ENCODE data around the gene GRIN2C. TPM values are rescaled to one million over a fixed set of nuclear protein-coding genes. Genes with fewer than 3 reads are reported as not detected.

Gene GRIN2C
- total and polyA plus RNA-seq, 4 donors, result 0.03 to 1.6 (median 0.19) TPM; not detected in 1

DNA sequence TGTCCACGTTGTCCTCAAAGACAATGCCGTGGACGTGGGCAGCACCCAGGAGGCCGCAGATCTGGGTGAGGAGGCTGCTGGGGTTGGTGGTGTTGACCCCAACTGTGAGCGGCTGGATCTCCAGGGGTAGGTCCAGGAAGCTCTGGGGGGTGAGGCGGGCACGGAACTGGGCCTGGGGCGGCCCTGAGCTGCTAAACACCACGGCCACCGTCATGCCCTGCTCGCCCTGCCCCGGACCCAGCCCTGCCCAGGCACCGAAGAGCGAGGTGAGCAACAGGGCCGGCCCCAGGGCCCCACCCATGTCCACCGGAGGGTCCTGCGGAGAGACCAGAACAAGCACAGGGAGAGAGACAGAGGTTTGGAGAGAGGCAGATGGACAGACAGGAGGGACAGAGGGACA lies 4.9 kb downstream of the GRIN2C start:
- Histone ChIP-seq H3K27ac (ENCODE audit: low read depth in 1 of 2, low read length in 2 of 2) (no peak overlapping the region), H3K9me3 (ENCODE audit: control insufficient read depth, low read length) (no peaks in the 10 kb centered on the region), H3K36me3 (ENCODE audit: control insufficient read depth in 1 of 2, insufficient read depth in 2 of 2, low read length in 1 of 2) (no peaks in the 10 kb centered on the region), H3K4me1 (ENCODE audit: control insufficient read depth in 1 of 2, insufficient read depth in 2 of 2, low read length in 2 of 2) (no peaks in the 10 kb centered on the region), H3K4me3 (ENCODE audit: low read length in 2 of 2) (no peak overlapping the region), H3K27me3 (ENCODE audit: control insufficient read depth in 1 of 2, insufficient read depth in 2 of 2, low read length in 1 of 2) (no peaks in the 10 kb centered on the region)
- WGBS, 2 donors, result 88 to 94% methylated on average over 17 of the region's 17 CpGs
- intact Hi-C loops (cut with DNase I), result no loop called here
- no peak for ATAC-seq (ENCODE audit: low FRiP score)
- no peak for DNase-seq

- ATAC-seq (ENCODE audit: low FRiP score) (no peak), DNase-seq (no peak)
- intact Hi-C loops (cut with DNase I), result no loop called here
- 81 to 85% methylated on average over 8 of the region's 8 CpGs for WGBS, 2 donors
- Histone ChIP-seq H3K36me3 (ENCODE audit: control insufficient read depth in 1 of 2, insufficient read depth in 2 of 2, low read length in 1 of 2) (no peaks in the 10 kb centered on the region), H3K27ac (ENCODE audit: low read depth in 1 of 2, low read length in 2 of 2) (no peak overlapping the region), H3K4me3 (ENCODE audit: low read length in 2 of 2) (no peak overlapping the region), H3K27me3 (ENCODE audit: control insufficient read depth in 1 of 2, insufficient read depth in 2 of 2, low read length in 1 of 2) (no peaks in the 10 kb centered on the region), H3K9me3 (ENCODE audit: control insufficient read depth, low read length) (no peaks in the 10 kb centered on the region), H3K4me1 (ENCODE audit: control insufficient read depth in 1 of 2, insufficient read depth in 2 of 2, low read length in 2 of 2) (no peaks in the 10 kb centered on the region)
Observed at GRCh38 chr17:74853669-74854068, 6.0 kb downstream of the GRIN2C start.

DNA sequence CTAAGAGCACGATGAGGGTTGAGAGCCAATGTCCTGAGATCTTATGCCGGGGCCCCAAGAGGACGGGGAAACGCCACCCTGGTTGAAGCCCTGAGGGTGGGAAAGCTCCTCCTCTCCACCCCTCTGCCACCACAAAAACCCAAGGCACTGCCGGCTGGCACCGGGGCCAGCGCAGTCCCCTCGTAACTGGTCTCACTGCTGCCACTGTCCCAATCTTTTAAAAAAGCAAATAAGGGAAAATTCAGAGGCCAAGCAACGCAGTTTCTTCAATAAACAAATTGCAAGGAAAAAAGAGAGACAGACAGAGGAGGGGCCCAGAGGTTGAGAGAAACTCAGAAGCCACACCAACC lies 6.7 kb downstream of the GRIN2C start:
- ATAC-seq (ENCODE audit: low FRiP score) (no peak), DNase-seq (no peak)
- H3K4me1 ChIP-seq (ENCODE audit: control insufficient read depth in 1 of 2, insufficient read depth in 2 of 2, low read length in 2 of 2), result no peaks in the 10 kb centered on the region
- WGBS, 2 donors, result 8 to 10% methylated on average over 9 of the region's 9 CpGs
- intact Hi-C loops (cut with DNase I), result no loop called here
- no peaks in the 10 kb centered on the region for H3K36me3 ChIP-seq (ENCODE audit: control insufficient read depth in 1 of 2, insufficient read depth in 2 of 2, low read length in 1 of 2)
- no peak overlapping the region for H3K4me3 ChIP-seq (ENCODE audit: low read length in 2 of 2)
- H3K27me3 ChIP-seq (ENCODE audit: control insufficient read depth in 1 of 2, insufficient read depth in 2 of 2, low read length in 1 of 2), result no peaks in the 10 kb centered on the region
- no peaks in the 10 kb centered on the region for H3K9me3 ChIP-seq (ENCODE audit: control insufficient read depth, low read length)
- H3K27ac ChIP-seq (ENCODE audit: low read depth in 1 of 2, low read length in 2 of 2), result no peak overlapping the region

GRCh38 chr17:74852237-74853047 lies 7.2 kb downstream of the GRIN2C start:
- Histone ChIP-seq H3K9me3 (ENCODE audit: control insufficient read depth, low read length) (no peaks in the 10 kb centered on the region), H3K4me3 (ENCODE audit: low read length in 2 of 2) (no peak overlapping the region), H3K27me3 (ENCODE audit: control insufficient read depth in 1 of 2, insufficient read depth in 2 of 2, low read length in 1 of 2) (no peaks in the 10 kb centered on the region), H3K36me3 (ENCODE audit: control insufficient read depth in 1 of 2, insufficient read depth in 2 of 2, low read length in 1 of 2) (no peaks in the 10 kb centered on the region), H3K27ac (ENCODE audit: low read depth in 1 of 2, low read length in 2 of 2) (no peak overlapping the region), H3K4me1 (ENCODE audit: control insufficient read depth in 1 of 2, insufficient read depth in 2 of 2, low read length in 2 of 2) (no peaks in the 10 kb centered on the region)
- intact Hi-C loops (cut with DNase I), result no loop called here
- ATAC-seq (ENCODE audit: low FRiP score) (no peak), DNase-seq (no peak)
- WGBS, 2 donors, result 9% methylated on average over 75 to 76 of the region's 76 CpGs

DNA sequence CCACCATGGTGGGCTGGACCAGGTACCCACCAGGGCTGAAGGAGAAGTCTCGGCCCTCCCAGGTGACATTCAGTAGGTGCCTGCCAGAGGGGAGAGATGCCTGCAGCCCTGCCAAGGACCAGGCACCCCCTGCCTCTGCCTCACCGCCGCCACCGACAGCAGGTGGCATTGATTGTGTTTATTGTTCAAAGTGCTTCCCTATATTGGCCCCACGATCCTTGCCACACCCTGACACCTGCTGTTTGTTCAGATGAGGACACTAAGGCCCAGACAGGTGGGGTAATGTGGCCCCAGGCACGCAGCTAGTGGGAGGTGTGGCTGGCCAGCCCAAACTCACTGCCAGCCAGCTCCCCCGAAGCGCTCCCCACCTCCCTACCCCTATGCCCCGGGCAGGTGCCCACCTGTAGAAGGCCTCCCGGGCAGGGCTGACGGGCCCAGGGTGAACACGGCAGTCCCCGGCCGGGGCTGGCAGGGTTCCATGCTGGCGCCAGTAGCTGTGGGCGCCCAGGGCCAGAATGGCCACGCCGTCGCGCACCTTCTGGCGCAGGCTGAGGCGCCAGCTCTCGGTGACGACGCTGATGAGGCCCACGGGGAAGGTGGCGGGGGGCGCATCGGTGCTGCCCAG lies 8.0 kb downstream of the GRIN2C start:
- WGBS, 2 donors, result 55 to 61% methylated on average over 29 of the region's 29 CpGs
- Histone ChIP-seq H3K27ac (ENCODE audit: low read depth in 1 of 2, low read length in 2 of 2) (no peak overlapping the region), H3K4me1 (ENCODE audit: control insufficient read depth in 1 of 2, insufficient read depth in 2 of 2, low read length in 2 of 2) (no peaks in the 10 kb centered on the region), H3K36me3 (ENCODE audit: control insufficient read depth in 1 of 2, insufficient read depth in 2 of 2, low read length in 1 of 2) (no peaks in the 10 kb centered on the region), H3K27me3 (ENCODE audit: control insufficient read depth in 1 of 2, insufficient read depth in 2 of 2, low read length in 1 of 2) (no peaks in the 10 kb centered on the region), H3K9me3 (ENCODE audit: control insufficient read depth, low read length) (no peaks in the 10 kb centered on the region), H3K4me3 (ENCODE audit: low read length in 2 of 2) (no peak overlapping the region)
- no peak for DNase-seq
- intact Hi-C loops (cut with DNase I), result no loop called here
- no peak for ATAC-seq (ENCODE audit: low FRiP score)

DNA sequence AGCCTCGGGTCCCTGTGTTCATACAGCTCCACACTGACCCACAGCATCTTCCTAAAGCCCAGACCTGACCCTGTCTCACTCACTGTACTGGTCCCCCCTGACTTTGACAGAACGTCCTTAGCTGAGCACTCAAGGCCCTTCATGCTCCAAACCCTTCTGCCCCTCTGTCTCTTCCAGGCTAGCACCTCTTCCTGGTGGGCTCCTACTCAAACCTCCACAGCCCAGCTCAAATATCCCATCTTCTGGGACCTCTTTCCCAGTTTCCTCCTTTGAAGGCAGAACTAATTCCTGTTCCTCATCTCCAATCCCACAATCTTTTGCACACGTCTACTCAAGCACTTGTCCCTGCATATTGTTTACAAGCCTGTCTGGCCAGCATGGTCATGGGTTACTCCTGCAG lies 8.8 kb downstream of the GRIN2C start:
- Histone ChIP-seq H3K27me3 (ENCODE audit: control insufficient read depth in 1 of 2, insufficient read depth in 2 of 2, low read length in 1 of 2) (no peaks in the 10 kb centered on the region), H3K36me3 (ENCODE audit: control insufficient read depth in 1 of 2, insufficient read depth in 2 of 2, low read length in 1 of 2) (no peaks in the 10 kb centered on the region), H3K4me1 (ENCODE audit: control insufficient read depth in 1 of 2, insufficient read depth in 2 of 2, low read length in 2 of 2) (no peaks in the 10 kb centered on the region), H3K27ac (ENCODE audit: low read depth in 1 of 2, low read length in 2 of 2) (no peak overlapping the region), H3K9me3 (ENCODE audit: control insufficient read depth, low read length) (no peaks in the 10 kb centered on the region), H3K4me3 (ENCODE audit: low read length in 2 of 2) (no peak overlapping the region)
- ATAC-seq (ENCODE audit: low FRiP score) (no peak), DNase-seq (no peak)
- 54 to 62% methylated on average over 3 of the region's 3 CpGs for WGBS, 2 donors
- intact Hi-C loops (cut with DNase I), result no loop called here

GRCh38 chr17:74850310-74850709 lies 9.4 kb downstream of the GRIN2C start:
- Histone ChIP-seq H3K27me3 (ENCODE audit: control insufficient read depth in 1 of 2, insufficient read depth in 2 of 2, low read length in 1 of 2) (no peaks in the 10 kb centered on the region), H3K36me3 (ENCODE audit: control insufficient read depth in 1 of 2, insufficient read depth in 2 of 2, low read length in 1 of 2) (no peaks in the 10 kb centered on the region), H3K4me1 (ENCODE audit: control insufficient read depth in 1 of 2, insufficient read depth in 2 of 2, low read length in 2 of 2) (no peaks in the 10 kb centered on the region), H3K4me3 (ENCODE audit: low read length in 2 of 2) (no peak overlapping the region), H3K27ac (ENCODE audit: low read depth in 1 of 2, low read length in 2 of 2) (no peak overlapping the region), H3K9me3 (ENCODE audit: control insufficient read depth, low read length) (no peaks in the 10 kb centered on the region)
- 82 to 84% methylated on average over 17 of the region's 17 CpGs for WGBS, 2 donors
- intact Hi-C loops (cut with DNase I), result no loop called here
- DNase-seq (no peak), ATAC-seq (ENCODE audit: low FRiP score) (no peak)

DNA sequence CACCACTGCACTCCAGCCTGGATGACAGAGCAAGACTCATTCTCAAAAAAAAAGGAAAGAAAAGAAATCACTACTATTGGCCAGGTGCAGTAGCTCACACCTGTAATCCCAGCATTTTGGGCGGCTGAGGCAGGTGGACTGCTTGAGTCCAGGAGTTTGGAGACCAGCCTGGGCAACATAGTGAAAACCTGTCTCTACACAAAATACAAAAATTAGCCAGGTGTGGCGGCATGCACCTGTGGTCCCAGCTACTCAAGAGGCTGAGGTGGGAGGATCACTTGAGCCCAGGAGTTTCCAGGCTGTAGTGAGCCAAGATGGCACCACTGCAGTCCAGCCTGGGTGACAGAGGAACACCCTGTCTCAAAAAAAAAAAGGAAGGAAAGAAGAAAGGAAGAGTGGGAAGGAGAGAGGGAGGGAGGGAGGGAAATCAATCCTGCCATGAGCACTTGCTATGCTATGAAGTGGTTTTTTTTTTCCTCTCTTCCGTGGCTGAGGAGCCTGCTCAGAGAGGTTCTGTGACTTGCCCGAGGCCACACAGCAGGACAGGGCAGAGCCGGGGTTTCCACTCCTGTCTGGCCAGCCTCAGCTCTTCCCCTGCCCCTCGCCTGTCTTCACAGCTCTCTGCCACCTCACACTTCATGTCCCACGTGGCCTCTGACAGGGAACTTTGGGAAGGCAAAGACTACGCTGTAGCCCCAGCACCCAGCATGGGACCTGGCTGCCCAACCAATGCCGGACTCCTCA lies 10.9 kb downstream of the GRIN2C start:
- Histone ChIP-seq H3K4me1 (ENCODE audit: control insufficient read depth in 1 of 2, insufficient read depth in 2 of 2, low read length in 2 of 2) (no peaks in the 10 kb centered on the region), H3K36me3 (ENCODE audit: control insufficient read depth in 1 of 2, insufficient read depth in 2 of 2, low read length in 1 of 2) (no peaks in the 10 kb centered on the region), H3K4me3 (ENCODE audit: low read length in 2 of 2) (no peak overlapping the region), H3K9me3 (ENCODE audit: control insufficient read depth, low read length) (no peaks in the 10 kb centered on the region), H3K27ac (ENCODE audit: low read depth in 1 of 2, low read length in 2 of 2) (no peak overlapping the region), H3K27me3 (ENCODE audit: control insufficient read depth in 1 of 2, insufficient read depth in 2 of 2, low read length in 1 of 2) (no peaks in the 10 kb centered on the region)
- 63 to 72% methylated on average over 9 of the region's 9 CpGs for WGBS, 2 donors
- no peak for ATAC-seq (ENCODE audit: low FRiP score)
- intact Hi-C loops (cut with DNase I), result no loop called here
- DNase-seq, result no peak

Data from aorta (tissue), 5 donors.